Activated CD4-positive, alpha-beta T cell treated with anti-CD3 and anti-CD28 coated beads for 1 hour (primary cell): ENCODE results near the gene FAM204A.

Source experiments
- DNase-seq: peaks from one replicate; pipeline ENCODE4 v3.0.0-alpha.2; 2020

The FAM204A gene

GRCh38 chr10:118341791-118342637, at the start of gene FAM204A:
FAM204A (minus strand) TSS chr10:118342324; CDS start chr10:118336415, 5,909 bp downstream.
- DNase-seq: peak; percentile 96

DNA sequence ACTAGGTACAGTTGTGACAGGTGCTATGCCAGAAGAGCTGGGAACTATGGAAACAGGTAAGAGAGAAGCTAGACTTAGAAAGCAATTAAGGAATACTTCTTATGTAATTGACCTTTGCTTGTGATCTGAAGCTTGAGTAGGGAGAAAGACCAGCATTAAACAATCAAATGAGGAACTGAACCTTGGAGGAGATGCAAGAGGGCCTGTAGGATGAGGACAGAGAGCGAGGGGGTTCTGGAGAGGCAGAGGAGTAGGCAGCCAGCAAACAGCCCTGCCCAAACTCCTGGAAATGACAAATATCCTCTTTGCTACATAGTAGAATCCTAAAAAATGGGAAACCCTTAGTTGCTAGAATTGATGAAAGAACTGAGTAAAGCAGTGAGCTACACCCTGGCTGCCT, 41.6 kb upstream of the FAM204A start:
- DNase-seq: no peak

- DNase-seq: no peak
Measured at GRCh38 chr10:118383063-118383689, 41.1 kb upstream of the FAM204A start.

DNA sequence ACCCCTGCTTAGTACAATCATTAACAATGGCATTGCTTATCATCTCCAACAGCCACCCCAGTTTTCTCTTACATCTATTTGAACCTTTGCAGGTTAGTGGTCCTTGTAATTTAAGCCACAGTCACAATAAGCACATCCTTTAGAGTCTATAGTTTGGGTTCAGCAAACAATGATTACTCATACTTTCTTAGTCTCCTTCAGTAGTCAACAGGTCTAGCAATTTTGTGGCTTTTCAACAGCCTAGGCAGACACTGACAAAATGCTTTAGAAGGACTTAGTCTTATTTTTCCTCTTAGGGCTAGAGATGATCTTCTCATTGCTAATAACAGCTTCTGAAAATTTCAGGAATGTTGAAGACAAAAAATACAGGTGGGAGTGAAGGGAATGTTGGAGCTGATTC, 32.3 kb upstream of the FAM204A start:
- DNase-seq: no peak

- no peak for DNase-seq
Measured at GRCh38 chr10:118373786-118374185, 31.7 kb upstream of the FAM204A start.

- DNase-seq: no peak
Measured at GRCh38 chr10:118370499-118370898, 28.4 kb upstream of the FAM204A start.

- DNase-seq: no peak
Measured at GRCh38 chr10:118369641-118370205, 27.6 kb upstream of the FAM204A start.

GRCh38 chr10:118365702-118366101, 23.6 kb upstream of the FAM204A start:
- DNase-seq: no peak

DNA sequence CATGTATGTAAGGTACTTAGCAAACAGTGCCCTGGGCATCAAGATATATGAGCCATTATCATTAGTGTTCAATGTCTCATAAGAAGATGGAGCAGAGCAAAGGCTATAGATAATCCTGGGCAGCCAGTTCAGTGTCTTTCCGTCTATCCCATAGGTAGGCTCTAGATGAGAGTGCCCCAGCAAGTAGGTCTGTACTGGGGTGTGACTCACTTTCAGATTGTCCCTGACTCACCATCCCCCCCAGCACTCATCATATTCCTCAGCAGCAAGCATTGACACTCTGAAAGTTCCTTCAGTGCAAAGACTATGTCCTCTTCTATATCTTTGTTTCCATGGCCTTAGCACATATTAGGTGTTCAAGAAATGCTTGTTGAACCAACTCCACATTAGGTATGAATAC, 20.0 kb upstream of the FAM204A start:
- no peak for DNase-seq

DNA sequence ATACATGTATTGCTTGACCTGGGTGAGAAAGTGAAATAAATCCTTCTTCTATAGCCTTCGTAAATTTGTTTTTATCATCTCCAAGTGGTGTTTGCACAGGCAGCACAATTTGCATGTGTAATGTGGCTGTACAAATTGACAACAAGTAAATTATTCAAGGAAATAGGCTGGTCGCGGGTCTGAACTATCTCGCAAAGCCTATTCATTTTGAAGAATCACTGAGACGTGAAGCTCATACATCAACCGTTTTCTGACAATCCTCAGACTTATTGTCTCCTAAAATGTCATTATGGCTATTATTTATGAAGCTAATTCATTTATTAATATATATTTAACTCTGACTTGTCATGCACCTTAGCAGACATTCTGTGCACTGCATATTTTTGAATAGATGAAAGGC, 16.2 kb upstream of the FAM204A start:
- DNase-seq: no peak

DNA sequence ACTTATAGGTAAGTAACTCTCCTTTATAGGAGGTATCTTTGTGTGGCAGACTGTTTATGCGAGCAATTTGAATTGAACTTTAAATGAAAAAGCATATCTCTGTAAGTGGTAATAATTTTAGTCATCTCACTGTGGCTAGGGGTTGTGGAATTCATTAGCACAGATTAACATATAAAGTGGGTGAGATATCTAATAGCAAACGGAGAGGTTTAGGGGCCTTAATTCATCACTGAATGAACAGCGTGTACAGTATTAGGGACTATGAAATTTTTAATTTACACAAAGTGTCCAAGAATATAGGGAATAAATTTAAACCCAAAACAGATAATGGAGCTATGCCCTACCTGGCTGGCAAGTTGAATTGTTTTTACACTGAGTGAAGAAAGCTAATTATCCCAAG, 15.7 kb upstream of the FAM204A start:
- no peak for DNase-seq

- DNase-seq: no peak
Measured at GRCh38 chr10:118356628-118357027, 14.5 kb upstream of the FAM204A start.

GRCh38 chr10:118355234-118355633, 13.1 kb upstream of the FAM204A start:
- no peak for DNase-seq

DNA sequence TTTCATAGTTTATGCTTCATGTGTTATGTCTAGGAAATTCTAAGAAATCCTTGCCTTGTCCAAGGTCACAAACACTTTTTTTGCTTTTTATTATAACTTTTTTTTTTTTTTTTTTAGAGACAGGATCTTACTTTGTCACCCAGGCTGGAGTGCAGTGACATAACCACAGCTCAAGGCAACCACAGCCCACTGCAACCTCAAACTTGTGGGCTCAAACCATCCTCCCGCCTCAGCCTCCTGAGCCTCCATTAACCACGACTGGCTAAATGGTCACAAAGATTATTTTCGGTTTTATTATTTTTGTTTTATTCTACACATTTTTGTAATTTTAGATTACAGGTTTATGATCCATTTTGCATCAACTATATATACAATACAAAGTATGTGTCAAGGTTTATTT, 7.1 kb upstream of the FAM204A start:
- DNase-seq: no peak

DNA sequence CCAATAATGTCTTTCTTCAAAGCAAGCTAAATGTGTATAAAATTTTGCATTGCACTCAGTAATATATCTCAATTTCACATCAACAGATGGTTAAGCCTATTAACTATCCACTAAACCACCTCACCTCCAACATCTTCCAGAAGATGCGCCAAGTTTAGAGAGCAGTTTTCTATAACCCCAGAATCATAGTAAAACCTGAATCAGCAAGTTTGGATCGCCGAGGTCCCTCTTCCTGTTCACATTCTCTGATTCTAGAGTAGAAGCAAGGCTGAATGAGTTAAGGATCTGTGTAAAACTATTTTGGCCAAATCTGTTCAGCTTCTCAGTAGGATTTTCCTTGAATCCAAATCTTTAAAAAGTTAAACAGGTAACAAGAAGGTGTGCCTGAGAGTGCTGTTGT, 1.4 kb upstream of the FAM204A start:
- no peak for DNase-seq

- DNase-seq: no peak
Measured at GRCh38 chr10:118343115-118343514, 991 bp upstream of the FAM204A start.

DNA sequence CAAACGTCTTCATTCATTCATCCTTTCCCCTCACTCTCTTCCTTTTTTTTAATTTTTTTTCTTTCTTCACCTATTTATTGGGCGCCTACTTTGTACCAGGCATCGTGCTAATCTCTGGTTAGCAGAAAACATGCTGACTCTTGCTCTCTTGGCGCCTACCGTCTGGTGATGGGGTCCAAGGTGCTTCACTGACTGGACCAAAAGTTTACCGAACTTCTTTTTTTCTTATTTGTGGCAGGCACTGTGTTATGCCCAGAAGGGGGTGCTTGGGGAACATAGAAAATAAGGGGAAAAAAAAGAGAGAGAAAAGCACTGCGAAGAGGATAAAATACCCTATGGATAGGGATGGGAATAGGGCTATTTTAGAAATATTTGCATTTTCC, 505 bp upstream of the FAM204A start:
- no peak for DNase-seq

DNA sequence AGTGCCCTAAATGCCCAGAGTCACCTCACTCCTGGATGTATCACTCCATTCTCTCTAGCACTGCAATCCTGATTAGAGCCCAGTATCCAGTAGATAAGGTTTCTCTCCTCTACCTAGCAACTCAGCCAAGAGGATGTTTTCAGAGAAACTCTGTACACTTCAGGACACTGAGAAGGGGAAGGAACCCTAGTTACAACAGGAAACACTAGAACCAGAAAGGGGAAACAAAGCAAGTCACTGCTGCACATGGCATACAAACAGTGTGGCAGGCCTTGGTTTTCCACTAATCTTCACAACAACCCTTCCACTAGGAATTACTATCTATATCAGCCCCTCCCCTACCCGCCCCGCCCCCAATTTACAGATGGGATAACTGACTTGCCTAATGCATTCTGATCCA, 1.6 kb downstream of the FAM204A start:
- no peak for DNase-seq

DNA sequence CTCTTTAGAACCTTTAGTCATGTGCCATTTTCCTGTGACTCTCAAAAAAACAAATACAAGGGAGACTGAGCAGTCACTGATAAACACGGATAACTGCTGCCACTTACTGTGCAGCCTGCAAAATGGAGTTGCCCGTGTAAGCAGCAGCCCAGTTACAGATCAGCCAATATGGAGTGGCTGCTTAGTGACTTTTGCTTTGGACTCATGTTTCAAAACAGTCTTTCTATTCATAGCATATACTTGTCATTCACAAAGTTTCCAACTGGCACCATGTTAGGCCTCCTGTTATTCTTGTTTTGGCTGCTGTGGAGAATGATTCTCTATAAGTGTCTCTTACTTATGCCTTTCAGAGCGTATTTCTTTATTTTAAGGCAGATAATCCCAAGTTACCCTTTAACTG, 3.0 kb downstream of the FAM204A start:
- no peak for DNase-seq

DNA sequence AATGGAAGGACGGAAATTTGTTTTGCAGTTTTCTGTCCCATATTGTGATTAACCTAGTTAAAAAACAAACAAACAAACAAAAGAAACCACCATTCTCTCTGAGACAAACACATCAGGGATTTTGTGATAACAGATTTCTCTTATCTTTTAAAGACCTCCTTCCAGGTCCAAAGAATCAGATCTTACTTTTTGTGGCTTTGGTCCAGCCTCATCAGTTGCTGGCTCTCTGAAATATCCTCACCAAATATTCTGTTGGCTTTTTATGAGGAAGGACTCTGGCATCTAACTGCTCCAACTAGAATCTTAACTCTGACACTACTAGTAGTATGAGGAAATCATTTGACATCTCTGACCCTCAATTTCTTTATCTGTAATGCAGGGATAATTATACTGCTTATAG, 4.8 kb downstream of the FAM204A start:
- DNase-seq: no peak

GRCh38 chr10:118333871-118334270, 8.3 kb downstream of the FAM204A start:
- no peak for DNase-seq

- no peak for DNase-seq
Measured at GRCh38 chr10:118332948-118333710, 9.0 kb downstream of the FAM204A start.

DNA sequence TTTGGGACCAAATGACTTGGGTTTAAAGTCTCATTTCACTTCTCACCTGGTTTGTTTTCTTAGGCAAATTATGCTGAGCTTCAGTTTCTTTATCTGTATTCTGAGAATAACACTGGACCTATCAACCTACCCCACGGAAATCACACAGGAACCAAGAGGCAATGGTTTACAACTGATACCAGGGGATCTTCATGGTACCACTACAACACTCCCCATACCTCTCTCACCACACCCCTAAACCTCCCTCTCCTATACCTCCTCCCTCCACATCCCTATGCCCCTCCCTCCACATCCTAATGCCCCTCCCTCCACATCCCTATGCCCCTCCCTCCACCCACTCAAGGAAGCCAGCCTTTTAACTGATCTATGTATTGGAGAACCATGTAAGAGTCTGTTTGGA, 9.9 kb downstream of the FAM204A start:
- no peak for DNase-seq
